ENCODE results near the gene IL13RA2. TPM values are rescaled to one million over a fixed set of nuclear protein-coding genes. Genes with fewer than 3 reads are reported as not detected.

The IL13RA2 gene
- not detected for polyA plus RNA-seq (2013, experiment 1 of 2; ENCODE audit: insufficient read length)
- polyA plus RNA-seq (2013, experiment 2 of 2; ENCODE audit: insufficient read length): not detected

GRCh38 chrX:115017455-115017854 is at the start of gene IL13RA2:
IL13RA2 (minus strand) TSS chrX:115017616; CDS start chrX:115017269, 347 bp downstream.
- DNase-seq: no peak

GRCh38 chrX:115065304-115065703 is 47.9 kb upstream of the IL13RA2 start:
- DNase-seq: no peak

GRCh38 chrX:115060013-115060412 is 42.6 kb upstream of the IL13RA2 start:
- no peak for DNase-seq

GRCh38 chrX:115058276-115058675 is 40.9 kb upstream of the IL13RA2 start:
- DNase-seq: peak; percentile 89

GRCh38 chrX:115054876-115055275 is 37.5 kb upstream of the IL13RA2 start:
- DNase-seq: no peak

GRCh38 chrX:115053223-115053622 is 35.8 kb upstream of the IL13RA2 start:
- no peak for DNase-seq

GRCh38 chrX:115047715-115048114 is 30.3 kb upstream of the IL13RA2 start:
- DNase-seq: peak; percentile 56

- DNase-seq: peak; percentile 54
Observed at GRCh38 chrX:115047181-115047580, 29.8 kb upstream of the IL13RA2 start.

GRCh38 chrX:115040417-115040816 is 23.0 kb upstream of the IL13RA2 start:
- DNase-seq: no peak

- no peak for DNase-seq
Observed at GRCh38 chrX:115038406-115038805, 21.0 kb upstream of the IL13RA2 start.

GRCh38 chrX:115036029-115036428 is 18.6 kb upstream of the IL13RA2 start:
- no peak for DNase-seq

- DNase-seq: peak; percentile 11
Observed at GRCh38 chrX:115031989-115032388, 14.6 kb upstream of the IL13RA2 start.

GRCh38 chrX:115030625-115031024 is 13.2 kb upstream of the IL13RA2 start:
- DNase-seq: no peak

GRCh38 chrX:115029869-115030570 is 12.6 kb upstream of the IL13RA2 start:
- DNase-seq: peak; percentile 13

GRCh38 chrX:115029440-115029839 is 12.0 kb upstream of the IL13RA2 start:
- no peak for DNase-seq

GRCh38 chrX:115023811-115024210 is 6.4 kb upstream of the IL13RA2 start:
- DNase-seq: no peak

GRCh38 chrX:115023139-115023538 is 5.7 kb upstream of the IL13RA2 start:
- peak; percentile 43 for DNase-seq

GRCh38 chrX:115021121-115021520 is 3.7 kb upstream of the IL13RA2 start:
- DNase-seq: no peak

GRCh38 chrX:115018944-115019343 is 1.5 kb upstream of the IL13RA2 start:
- DNase-seq: peak; percentile 5

GRCh38 chrX:115018040-115018647 is 728 bp upstream of the IL13RA2 start:
- no peak for DNase-seq

GRCh38 chrX:115013705-115014104 is 3.7 kb downstream of the IL13RA2 start:
- no peak for DNase-seq

- no peak for DNase-seq
Observed at GRCh38 chrX:115011428-115011827, 6.0 kb downstream of the IL13RA2 start.

GRCh38 chrX:114999906-115000305 is 17.5 kb downstream of the IL13RA2 start:
- no peak for DNase-seq

- DNase-seq: no peak
Observed at GRCh38 chrX:114997779-114998178, 19.6 kb downstream of the IL13RA2 start.
